OCI-LY7 (cell line): ENCODE results near the gene SLC30A4. TPM values are rescaled to one million over a fixed set of nuclear protein-coding genes. Genes with fewer than 3 reads are reported as not detected.

Experiments used
- BruUV-seq: library from RNA; stranded (reverse); fragments of 400-500 nt; replicated peaks from 2 replicates; lab custom pipeline; 2021; lab: Mats Ljungman, UMichigan
- CTCF ChIA-PET: fragments of 300-600 bp; sonication (Branson Sonifier 250); formaldehyde crosslinking; loops from one replicate; lab custom pipeline; 2022; ENCODE audit warnings: antibody characterized with exemption; ENCODE audit not compliant: unreplicated experiment; lab: Charles Lee
- POLR2A ChIA-PET: fragments of 300-600 bp; sonication (Branson Sonifier 250); formaldehyde crosslinking; loops from one replicate; lab custom pipeline; 2022; ENCODE audit warnings: antibody characterized with exemption; lab: Charles Lee
- DNase-seq: peaks from one replicate; pipeline ENCODE4 v3.0.0-alpha.2; 2015; ENCODE audit warnings: low spot score
- H2AFZ ChIP-seq: fragments of 200-600 bp; sonication (generic), shearing (Covaris generic); 2 replicates; pipeline ENCODE4 v1.6.1; 2014; ENCODE audit warnings: mild to moderate bottlenecking, antibody characterized with exemption, low read length, moderate library complexity
- H3K27ac ChIP-seq: fragments of 200-600 bp; sonication (generic); 2 replicates; pipeline ENCODE4 v1.5.1; 2014; ENCODE audit warnings: mixed run types, low read depth, mild to moderate bottlenecking, moderate library complexity, low read length, inconsistent platforms; ENCODE audit not compliant: poor library complexity, severe bottlenecking
- H3K36me3 ChIP-seq: fragments of 200-600 bp; sonication (generic); 2 replicates; pipeline ENCODE4 v1.6.1; 2014; ENCODE audit warnings: mild to moderate bottlenecking, antibody characterized with exemption, low read length, moderate library complexity, mixed read lengths; ENCODE audit not compliant: insufficient read depth
- H3K4me1 ChIP-seq: fragments of 200-600 bp; sonication (generic); 2 replicates; pipeline ENCODE4 v1.5.1; 2014; ENCODE audit warnings: mild to moderate bottlenecking, low read length; ENCODE audit not compliant: insufficient read depth, poor library complexity, severe bottlenecking
- H3K4me2 ChIP-seq: fragments of 200-600 bp; sonication (generic); 2 replicates; pipeline ENCODE4 v1.6.1; 2014; ENCODE audit warnings: mild to moderate bottlenecking, low read length
- H3K4me3 ChIP-seq: fragments of 200-600 bp; sonication (generic); 2 replicates; pipeline ENCODE4 v1.5.1; 2014; ENCODE audit warnings: mild to moderate bottlenecking, low read depth, low read length; ENCODE audit not compliant: poor library complexity, severe bottlenecking
- H3K79me2 ChIP-seq: fragments of 200-600 bp; sonication (generic); 2 replicates; pipeline ENCODE4 v1.6.1; 2016; ENCODE audit warnings: low read depth, mild to moderate bottlenecking, low read length, moderate library complexity, mixed read lengths; ENCODE audit not compliant: insufficient read depth
- H3K9me2 ChIP-seq: fragments of 200-600 bp; sonication (generic); 2 replicates; pipeline ENCODE4 v1.6.1; 2016; ENCODE audit warnings: mild to moderate bottlenecking, low read length, mixed read lengths; ENCODE audit not compliant: insufficient read depth
- H3K9me3 ChIP-seq: fragments of 200-600 bp; sonication (generic); 2 replicates; pipeline ENCODE4 v1.6.1; 2014; ENCODE audit warnings: mild to moderate bottlenecking, mixed run types, low read length, mixed read lengths
- H4K20me1 ChIP-seq: fragments of 200-600 bp; sonication (generic); 2 replicates; pipeline ENCODE4 v1.6.1; 2014; ENCODE audit warnings: mild to moderate bottlenecking, antibody characterized with exemption, low read length, moderate library complexity, mixed read lengths; ENCODE audit not compliant: insufficient read depth
- EZH2phosphoT487 ChIP-seq: fragments of 200-600 bp; sonication (generic); IDR thresholded peaks from 2 replicates; pipeline ENCODE4 v1.6.1; 2018; ENCODE audit warnings: low read depth, borderline replicate concordance, mild to moderate bottlenecking, mixed run types, antibody characterized with exemption, low read length, moderate library complexity, mixed read lengths
- intact Hi-C: fragments of 100-400 bp; cut with micrococcal nuclease; formaldehyde crosslinking; loops from one replicate; pipeline ENCODE4 v1.10.0; 2022; ENCODE audit not compliant: unreplicated experiment
- total RNA-seq, 2 experiments: library from RNA; depleted of rRNA in 1 of 2; stranded (reverse); fragments of >200 nt in 1 of 2; shearing (Covaris generic) in 1 of 2; gene quantifications; 2 replicates each; pipeline ENCODE4 v1.2.3, GENCODE V29; 2014 to 2022
- TF ChIP-seq, protein P1 (sequence below): fragments of 200-600 bp; sonication (generic); conservative IDR thresholded peaks from 2 replicates; pipeline ENCODE4 v1.5.1; 2014; ENCODE audit warnings: mild to moderate bottlenecking, antibody characterized with exemption, low read length, moderate library complexity, mixed read lengths

Gene SLC30A4
- total RNA-seq, 2 experiments from 2014 or later, result 0.13 to 3.5 TPM

DNA sequence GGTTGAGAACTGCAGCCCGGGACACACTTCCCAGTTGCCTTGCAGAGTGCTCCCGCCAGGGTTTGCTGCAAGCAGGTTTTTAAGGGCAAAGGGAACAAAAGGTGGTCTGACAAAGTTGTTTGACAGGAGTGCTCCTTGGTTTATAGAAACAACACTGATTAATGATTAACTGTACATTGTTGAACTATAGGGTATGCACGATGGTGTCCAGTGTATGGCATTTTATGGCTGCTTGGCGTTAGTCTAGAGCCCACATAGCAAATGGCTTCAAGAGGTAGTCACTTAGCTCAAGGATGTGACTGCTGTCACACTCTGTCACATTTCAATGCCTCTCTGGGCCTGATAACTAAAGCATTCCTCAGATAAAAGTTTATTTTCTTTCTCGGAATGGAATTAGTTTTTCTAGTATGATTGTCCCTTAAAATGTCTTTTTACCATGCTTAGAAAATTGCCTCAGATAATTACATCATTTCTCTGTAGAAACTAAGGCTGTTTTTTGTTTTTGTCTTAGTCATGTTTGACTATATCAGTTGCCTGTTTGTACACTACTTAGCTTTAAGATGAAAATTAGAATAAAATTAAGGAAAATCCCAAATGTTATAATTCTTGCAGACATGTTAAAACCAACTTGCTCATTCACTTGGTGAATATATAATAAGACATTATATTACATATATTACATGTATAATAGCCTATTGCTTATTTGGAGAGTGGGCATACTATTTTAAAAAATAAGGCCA, 82.9 kb downstream of the SLC30A4 start:
- Histone ChIP-seq H4K20me1 (no peaks in the 10 kb centered on the region), H3K79me2 (no peaks in the 10 kb centered on the region), H3K27ac (no peak overlapping the region), H3K4me2 (no peak overlapping the region), H3K9me3 (no peaks in the 10 kb centered on the region), H3K4me1 (no peaks in the 10 kb centered on the region), H2AFZ (no peak overlapping the region), H3K9me2 (no peaks in the 10 kb centered on the region), H3K36me3 (no peaks in the 10 kb centered on the region), H3K4me3 (no peak overlapping the region)
- POLR2A ChIA-PET, result interaction anchor here (1.2 kb wide), 1 partner anchor 11 kb away, joined by 3 read pairs; no protein-coding TSS in a partner anchor
- CTCF ChIA-PET, result no interaction called here
- intact Hi-C loops, result no loop called here
- TF ChIP-seq, protein P1, sequence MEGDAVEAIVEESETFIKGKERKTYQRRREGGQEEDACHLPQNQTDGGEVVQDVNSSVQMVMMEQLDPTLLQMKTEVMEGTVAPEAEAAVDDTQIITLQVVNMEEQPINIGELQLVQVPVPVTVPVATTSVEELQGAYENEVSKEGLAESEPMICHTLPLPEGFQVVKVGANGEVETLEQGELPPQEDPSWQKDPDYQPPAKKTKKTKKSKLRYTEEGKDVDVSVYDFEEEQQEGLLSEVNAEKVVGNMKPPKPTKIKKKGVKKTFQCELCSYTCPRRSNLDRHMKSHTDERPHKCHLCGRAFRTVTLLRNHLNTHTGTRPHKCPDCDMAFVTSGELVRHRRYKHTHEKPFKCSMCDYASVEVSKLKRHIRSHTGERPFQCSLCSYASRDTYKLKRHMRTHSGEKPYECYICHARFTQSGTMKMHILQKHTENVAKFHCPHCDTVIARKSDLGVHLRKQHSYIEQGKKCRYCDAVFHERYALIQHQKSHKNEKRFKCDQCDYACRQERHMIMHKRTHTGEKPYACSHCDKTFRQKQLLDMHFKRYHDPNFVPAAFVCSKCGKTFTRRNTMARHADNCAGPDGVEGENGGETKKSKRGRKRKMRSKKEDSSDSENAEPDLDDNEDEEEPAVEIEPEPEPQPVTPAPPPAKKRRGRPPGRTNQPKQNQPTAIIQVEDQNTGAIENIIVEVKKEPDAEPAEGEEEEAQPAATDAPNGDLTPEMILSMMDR, result no peak
- no peak for TF ChIP-seq EZH2phosphoT487
- no peak for DNase-seq
- BruUV-seq, result no TSS peak

DNA sequence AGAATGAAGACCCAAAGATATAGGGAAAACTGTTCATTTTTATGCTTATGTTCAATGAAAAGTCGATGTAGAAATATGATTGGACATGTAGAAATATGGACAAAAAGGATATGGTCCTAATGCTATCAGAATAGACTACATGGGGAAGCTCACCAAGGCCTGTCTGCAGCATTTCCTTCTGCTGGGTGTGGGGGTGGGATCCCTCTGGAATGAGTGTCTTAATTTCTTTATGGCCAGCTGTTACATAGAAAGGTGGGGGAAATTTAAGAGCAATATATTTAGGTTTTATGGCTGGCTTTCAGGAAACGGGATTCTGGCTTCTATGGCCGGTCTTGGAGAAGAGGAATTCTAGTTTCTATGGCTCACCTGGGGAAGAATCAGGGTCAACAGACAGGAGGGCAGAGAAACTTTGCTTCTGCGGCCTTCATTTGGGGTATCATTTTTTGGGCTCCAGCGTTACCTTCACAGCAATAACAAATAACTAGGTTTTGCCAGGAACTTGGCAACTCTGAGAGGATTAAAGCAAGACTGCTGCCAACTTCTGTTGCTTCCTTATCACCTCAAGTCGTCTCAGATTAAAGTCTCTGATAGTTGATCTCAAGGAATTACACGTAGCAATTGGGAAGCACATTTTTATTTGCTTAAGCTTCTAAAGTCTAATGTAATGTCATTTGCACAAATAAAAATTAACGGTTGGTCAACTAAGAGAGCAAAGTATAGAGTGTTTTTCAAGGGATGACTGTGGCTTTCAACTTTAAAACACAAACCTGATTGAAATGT, 87.2 kb downstream of the SLC30A4 start:
- BruUV-seq, result no TSS peak

More for the DNA sequence above, 87.2 kb downstream of the SLC30A4 start:
- H3K4me3 ChIP-seq, result no peak overlapping the region
- H4K20me1 ChIP-seq, result no peaks in the 10 kb centered on the region
- H3K9me2 ChIP-seq, result no peaks in the 10 kb centered on the region
- no peak for DNase-seq
- H3K79me2 ChIP-seq, result no peaks in the 10 kb centered on the region
- H2AFZ ChIP-seq, result no peak overlapping the region
- ChIA-PET POLR2A (interaction anchor here (0.5 kb wide), 1 partner anchor 17 kb away, joined by 6 read pairs; no protein-coding TSS in a partner anchor), CTCF (no interaction called here)
- no peak overlapping the region for H3K27ac ChIP-seq
- intact Hi-C loops, result no loop called here
- TF ChIP-seq, protein P1, result no peak
- TF ChIP-seq EZH2phosphoT487, result no peak
- H3K4me1 ChIP-seq, result no peaks in the 10 kb centered on the region
- H3K36me3 ChIP-seq, result no peaks in the 10 kb centered on the region
- H3K9me3 ChIP-seq, result no peaks in the 10 kb centered on the region
- H3K4me2 ChIP-seq, result no peak overlapping the region
